GM19452 (cell line): ENCODE results near the gene ATAD1.
A peak's percentile ranks its signal among the peaks of the same experiment; 100 is the strongest.
"Not testable (repeated sequence)": the region's sequence is repeated elsewhere in the genome, so short reads cannot be mapped to it uniquely, and the experiment has no call there.

Source experiments
- ATAC-seq: cut with Tn5 transposase; IDR thresholded peaks from one replicate; pipeline ENCODE4 v1.9.1; 2021; ENCODE audit not compliant: unreplicated experiment

The ATAD1 gene, protein sequence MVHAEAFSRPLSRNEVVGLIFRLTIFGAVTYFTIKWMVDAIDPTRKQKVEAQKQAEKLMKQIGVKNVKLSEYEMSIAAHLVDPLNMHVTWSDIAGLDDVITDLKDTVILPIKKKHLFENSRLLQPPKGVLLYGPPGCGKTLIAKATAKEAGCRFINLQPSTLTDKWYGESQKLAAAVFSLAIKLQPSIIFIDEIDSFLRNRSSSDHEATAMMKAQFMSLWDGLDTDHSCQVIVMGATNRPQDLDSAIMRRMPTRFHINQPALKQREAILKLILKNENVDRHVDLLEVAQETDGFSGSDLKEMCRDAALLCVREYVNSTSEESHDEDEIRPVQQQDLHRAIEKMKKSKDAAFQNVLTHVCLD

DNA sequence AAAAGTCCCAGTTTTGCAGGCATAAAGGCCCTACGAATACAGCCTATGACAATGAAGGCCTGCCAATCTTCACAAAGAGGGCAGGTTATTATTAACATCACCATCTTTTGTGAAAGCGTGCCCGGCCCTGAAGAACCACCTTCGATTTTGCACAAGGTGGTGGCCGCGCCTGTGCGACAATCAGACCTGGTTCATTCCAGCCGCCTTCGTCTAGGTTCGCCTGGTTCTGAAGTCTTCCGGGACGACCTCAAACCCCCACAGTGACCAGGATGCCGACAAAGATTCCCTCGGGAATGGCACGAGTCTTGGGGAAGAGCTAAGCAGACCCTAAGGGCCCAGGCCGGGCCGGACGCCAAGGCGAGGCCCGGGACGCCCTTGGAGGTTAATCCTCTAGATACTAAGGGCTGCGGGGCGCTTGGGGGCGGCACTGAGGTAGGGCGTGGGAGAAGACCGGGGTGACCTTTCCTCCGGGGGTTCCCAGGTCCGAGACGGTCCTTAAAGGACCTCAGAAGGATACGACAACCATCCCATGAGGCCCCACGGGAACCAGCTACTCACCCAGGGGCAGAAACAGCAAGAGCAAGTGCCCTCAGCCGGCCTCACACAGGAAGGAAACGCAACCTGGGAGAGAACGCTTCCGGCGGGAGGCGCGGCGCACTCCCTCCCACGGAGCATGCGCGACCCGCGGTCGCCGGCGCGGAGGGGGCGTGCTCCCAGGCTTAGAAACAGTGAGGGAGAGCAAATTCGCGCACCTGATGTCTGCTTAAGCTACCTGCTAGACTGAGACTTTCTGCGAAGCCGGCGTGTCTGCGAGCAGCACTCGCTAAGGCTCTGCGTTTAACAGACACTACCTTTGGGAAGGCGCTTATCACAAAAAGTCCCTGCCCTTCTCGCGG lies at the start of gene ATAD1:
Gene ATAD1, minus strand, starts transcription at position 618 of the 896 bp plus-strand sequence. CDS start 3,627 bp downstream, outside the sequence.
- peak; percentile 72 for ATAC-seq

DNA sequence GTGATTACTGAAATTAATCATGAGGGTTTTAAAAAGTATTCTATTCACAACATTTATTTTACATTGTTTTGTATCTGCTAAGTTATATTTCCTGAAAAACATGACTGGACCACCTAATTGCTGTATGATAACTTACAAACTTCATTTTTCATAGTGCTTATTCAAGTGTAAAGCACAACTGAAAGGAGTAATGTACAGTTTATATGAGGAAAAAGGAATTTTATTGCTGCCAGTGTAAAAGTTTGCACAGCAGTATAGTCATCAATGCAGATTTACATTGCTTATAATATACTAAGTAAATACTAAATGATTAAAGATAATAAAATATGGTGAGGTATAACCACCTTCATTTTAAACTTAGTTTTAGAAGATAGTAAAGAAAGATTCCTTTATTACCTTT lies 49.4 kb upstream of the ATAD1 start:
- ATAC-seq: no peak

DNA sequence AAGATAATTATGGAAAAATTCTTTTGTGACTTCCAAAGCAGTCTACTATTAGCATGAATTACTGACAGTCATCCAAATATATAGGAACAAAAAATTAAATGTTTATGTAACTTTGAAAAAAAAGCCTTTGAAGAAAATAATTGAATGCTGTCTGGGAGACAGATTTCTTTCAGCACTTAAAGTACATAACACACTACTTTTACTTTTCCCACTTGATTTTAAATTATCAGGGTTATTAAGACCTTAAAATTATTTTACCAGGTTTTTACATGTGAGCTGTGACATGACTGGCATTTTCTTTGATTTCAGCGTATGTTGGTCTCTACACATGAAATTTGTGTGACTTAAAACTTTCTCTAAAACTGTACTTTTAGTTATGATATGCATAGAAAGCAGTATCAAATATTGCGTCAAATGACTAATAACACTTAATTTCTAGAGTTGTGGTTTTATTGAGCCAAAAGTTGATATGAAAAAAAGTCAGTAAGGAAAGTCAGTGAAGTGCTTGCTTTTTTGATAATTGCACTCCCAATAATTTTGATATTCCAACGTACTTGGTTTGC lies 48.5 kb upstream of the ATAD1 start:
- ATAC-seq: no peak

DNA sequence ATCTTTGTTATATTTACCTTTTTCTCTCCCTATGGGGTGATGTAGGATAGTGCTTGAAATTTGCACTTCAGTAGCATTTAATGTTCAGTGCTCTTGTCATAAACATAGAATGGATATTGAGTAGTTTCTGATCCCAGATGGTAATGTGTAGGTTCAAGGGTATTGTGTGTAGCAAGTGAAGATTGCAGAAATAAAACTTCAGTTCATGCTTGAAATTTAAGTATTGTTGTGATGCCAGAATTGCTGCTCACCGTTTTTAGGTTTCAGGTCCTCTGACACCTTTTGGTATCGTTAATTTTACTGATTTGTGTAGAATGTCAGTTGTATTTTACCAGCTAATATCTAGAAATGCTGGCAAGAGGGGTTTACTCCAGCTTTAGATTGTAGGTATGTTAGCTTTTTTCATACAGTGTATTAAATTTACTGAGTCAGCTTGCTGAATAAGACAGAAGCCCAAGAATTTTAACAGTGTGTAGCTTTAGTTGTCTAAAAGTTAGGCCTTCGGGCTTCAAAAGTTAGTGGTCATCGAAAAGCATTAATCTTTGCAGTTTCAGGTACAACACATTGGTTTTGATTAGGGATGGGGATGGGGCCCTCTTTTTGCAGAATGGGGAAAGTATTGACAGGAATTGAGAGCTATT lies 47.3 kb upstream of the ATAD1 start:
- no peak for ATAC-seq

DNA sequence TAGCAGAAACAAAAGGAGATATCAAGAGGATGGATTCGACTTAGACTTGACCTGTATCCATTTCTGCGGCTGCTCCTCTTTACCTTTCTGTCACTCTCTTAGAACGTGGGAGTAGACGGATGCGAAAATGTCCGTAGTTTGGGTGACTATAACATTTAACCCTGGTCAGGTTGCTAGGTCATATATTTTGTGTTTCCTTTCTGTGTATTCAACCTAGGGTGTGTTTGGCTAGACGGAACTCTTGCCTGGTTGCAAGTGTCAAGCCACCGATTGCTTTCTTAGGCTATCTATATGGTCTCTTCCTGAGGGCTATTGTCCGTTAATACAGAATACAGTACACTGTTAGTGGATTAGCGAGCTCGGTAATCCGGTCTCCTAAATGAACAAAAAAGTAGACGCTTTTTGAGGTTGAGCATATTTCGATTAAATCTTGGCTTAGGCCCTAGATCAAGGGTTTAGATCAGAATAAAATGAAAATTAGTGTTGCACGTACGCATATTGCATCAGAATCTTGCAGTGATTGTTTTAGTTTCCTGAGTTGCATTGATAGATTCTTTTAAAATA lies 46.6 kb upstream of the ATAD1 start:
- no peak for ATAC-seq

DNA sequence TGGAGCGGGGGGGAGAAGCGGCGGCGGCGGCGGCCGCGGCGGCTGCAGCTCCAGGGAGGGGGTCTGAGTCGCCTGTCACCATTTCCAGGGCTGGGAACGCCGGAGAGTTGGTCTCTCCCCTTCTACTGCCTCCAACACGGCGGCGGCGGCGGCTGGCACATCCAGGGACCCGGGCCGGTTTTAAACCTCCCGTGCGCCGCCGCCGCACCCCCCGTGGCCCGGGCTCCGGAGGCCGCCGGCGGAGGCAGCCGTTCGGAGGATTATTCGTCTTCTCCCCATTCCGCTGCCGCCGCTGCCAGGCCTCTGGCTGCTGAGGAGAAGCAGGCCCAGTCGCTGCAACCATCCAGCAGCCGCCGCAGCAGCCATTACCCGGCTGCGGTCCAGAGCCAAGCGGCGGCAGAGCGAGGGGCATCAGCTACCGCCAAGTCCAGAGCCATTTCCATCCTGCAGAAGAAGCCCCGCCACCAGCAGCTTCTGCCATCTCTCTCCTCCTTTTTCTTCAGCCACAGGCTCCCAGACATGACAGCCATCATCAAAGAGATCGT lies 46.0 kb upstream of the ATAD1 start:
- not testable (repeated sequence) for ATAC-seq

DNA sequence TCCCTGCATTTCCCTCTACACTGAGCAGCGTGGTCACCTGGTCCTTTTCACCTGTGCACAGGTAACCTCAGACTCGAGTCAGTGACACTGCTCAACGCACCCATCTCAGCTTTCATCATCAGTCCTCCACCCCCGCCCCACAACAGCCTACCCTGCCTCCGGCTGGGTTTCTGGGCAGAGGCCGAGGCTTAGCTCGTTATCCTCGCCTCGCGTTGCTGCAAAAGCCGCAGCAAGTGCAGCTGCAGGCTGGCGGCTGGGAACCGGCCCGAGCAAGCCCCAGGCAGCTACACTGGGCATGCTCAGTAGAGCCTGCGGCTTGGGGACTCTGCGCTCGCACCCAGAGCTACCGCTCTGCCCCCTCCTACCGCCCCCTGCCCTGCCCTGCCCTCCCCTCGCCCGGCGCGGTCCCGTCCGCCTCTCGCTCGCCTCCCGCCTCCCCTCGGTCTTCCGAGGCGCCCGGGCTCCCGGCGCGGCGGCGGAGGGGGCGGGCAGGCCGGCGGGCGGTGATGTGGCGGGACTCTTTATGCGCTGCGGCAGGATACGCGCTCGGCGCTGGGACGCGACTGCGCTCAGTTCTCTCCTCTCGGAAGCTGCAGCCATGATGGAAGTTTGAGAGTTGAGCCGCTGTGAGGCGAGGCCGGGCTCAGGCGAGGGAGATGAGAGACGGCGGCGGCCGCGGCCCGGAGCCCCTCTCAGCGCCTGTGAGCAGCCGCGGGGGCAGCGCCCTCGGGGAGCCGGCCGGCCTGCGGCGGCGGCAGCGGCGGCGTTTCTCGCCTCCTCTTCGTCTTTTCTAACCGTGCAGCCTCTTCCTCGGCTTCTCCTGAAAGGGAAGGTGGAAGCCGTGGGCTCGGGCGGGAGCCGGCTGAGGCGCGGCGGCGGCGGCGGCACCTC lies 45.3 kb upstream of the ATAD1 start, which contains the start of the genes KLLN and PTEN:
Gene KLLN, minus strand, starts transcription at position 481 of the 891 bp plus-strand sequence. CDS start 1,046 bp downstream, outside the sequence.
Gene PTEN, plus strand, starts transcription at position 573 of the 891 bp plus-strand sequence. CDS start 845 bp downstream, outside the sequence.
- peak; percentile 38 for ATAC-seq

DNA sequence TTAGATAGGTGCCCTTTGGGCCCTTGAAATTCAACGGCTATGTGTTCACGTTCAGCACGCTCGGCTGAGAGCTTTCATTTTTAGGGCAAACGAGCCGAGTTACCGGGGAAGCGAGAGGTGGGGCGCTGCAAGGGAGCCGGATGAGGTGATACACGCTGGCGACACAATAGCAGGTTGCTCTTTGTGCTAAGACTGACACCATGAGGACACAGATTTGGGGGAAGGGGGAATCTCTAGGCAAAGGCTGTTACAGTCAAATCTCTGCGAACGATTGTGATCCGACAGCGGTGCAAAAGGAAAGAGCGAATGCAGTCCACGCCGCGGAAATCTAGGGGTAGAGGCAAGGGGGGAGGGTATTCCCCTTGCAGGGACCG lies 44.6 kb upstream of the ATAD1 start:
- peak; percentile 6 for ATAC-seq

DNA sequence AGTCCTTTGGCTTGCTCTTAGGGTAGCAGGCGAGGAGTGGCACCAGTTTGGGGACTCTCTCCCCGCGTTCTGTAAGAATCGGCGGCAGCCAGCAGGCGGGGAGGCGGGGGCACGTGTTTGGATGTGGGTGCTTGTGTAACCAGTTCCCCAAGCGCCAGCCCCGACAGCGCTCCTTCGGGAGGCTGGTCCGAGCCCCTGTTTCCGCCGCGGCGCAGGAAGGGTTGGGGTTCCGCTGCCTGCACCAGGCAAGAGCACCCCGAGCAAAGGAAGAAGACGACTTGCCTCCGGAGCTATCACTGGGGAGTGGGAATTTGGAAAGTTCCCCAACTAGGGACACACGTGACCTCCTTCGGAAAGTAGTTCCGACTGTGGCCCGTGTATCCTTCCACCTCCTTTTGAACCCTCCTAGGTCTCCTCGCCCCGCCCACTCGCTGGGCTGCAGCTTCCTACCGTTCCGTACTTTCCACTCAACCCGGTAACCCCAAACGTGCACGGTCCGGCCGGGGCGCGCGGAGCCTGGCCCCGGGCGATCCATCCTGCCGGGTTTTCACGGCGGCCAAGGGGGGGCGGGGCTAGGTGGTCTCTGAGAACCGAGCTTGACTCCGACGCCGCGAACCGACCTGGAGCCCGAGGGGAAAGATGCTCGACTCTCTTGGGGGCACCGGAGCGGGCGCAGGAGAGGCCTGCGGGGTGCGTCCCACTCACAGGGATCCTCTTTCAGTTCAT lies 44.1 kb upstream of the ATAD1 start:
- peak; percentile 52 for ATAC-seq

DNA sequence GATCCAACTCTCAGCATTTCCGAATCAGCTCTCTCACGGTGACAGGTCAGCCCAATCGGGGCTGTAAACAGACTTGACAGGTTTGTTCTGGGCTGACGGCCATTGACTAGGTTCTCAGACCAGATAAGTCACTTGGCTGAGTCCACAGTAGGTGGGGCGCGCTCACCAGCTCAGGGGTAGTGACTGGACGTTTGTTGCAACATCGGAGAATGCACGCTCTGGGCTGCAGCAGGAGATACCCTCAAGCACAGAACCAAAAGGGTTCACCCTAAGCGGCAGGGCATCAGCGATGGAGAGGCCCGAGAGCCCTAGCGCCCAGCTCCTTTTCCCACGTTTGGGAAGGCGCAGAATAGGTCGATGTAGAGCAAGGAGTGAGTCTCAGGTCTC lies 43.5 kb upstream of the ATAD1 start:
- peak; percentile 13 for ATAC-seq

DNA sequence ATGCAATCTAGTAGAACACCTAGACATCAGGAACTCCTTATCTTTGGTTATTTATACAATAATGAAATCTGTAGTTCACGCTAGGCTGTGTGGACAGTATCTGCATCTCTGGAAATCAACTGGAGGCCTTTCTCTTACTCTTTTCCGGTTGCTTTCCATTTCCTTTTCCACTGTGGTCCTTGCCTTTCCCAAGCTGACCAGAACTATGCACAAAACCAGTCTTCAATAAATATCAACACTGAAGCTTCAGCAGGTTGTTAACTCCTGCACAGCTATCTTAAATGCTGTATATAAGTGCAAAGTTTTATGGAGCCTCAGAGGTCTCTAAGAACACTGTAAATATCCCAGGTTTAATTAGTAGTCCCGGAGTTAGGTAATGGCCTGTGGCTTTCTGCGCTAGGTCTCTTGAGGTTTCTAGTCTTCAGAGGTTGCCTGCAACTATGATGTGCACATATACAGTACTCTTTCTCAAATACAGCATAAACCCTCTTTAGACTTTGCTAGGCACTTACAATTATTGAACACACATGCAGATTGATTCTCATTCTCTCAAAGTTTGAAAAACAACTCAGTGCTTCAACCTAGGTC lies 42.9 kb upstream of the ATAD1 start:
- ATAC-seq: no peak

DNA sequence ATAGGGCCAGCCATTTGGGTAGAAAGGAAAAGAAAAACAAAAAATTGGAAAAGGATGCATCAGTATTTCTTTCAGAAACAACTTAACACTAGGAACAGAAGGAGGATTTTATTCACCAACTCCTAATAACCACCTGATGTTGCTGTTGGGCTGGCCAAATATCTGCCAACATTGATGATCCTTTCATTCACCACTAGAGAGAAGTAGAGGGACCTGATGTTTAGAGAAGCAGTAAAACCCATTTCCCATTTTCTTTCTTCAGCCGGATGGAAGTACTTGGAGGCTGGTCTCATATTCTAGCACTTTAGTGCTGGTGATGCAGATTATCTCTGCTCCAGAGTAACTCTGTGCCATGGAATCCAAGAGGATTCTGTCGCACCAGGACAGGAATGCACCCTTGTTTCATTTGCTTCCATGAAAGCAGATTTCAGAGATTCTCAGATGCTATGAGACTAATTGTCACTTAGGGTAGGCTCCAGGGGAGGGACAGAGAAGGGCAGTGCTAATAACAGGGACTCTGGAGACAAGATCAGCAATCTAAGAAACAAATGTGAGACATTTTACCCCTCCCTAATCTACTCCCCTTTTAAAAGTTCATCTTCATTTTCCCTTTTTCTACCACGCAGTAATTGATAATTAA lies 42.2 kb upstream of the ATAD1 start:
- no peak for ATAC-seq

DNA sequence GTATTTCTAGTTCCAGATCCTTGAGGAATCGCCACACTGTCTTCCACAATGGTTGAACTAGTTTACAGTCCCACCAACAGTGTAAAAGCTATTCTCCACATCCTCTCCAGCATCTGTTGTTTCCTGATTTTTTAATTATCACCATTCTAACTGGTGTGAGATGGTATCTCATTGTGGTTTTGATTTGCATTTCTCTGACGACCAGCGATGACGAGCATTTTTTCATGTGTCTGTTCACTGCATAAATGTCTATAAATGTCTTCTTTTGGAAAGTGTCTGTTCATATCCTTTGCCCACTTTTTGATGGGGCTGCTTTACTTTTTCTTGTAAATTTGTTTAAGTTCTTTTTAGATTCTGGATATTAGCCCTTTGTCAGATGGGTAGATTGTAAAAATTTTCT lies 37.6 kb upstream of the ATAD1 start:
- ATAC-seq: not testable (repeated sequence)

DNA sequence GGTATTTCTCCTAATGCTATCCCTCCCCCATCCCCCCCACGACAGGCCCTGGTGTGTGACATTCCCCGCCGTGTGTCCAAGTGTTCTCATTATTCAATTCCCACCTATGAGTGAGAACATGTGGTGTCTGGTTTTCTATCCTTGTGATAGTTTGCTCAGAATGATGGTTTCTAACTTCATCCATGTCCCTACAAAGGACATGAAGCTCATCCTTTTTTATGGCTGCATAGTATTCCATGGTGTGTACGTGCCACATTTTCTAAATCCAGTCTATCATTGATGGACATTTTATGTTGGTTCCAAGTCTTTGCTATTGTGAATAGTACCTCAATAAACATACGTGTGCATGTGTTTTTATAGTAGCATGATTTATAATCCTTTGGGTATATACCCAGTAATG lies 37.2 kb upstream of the ATAD1 start:
- not testable (repeated sequence) for ATAC-seq

DNA sequence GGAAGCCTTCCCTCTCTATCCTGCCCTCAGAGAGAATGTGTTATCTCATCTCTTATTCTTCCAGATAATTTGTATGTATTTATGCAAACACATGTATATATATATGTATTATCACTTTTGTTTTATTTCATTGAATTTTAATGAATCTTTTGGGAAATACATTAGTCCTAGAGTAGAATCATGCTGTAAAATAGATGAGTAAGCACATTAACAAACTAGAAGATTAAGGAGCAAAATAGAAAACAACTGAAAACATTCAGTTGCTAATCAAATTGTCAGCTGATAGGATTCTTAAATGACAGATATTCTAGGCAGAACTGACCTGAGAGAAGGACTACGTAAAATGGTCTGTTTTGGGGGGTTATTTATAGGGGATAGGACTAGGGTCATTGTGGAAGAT lies 34.1 kb upstream of the ATAD1 start:
- no peak for ATAC-seq

DNA sequence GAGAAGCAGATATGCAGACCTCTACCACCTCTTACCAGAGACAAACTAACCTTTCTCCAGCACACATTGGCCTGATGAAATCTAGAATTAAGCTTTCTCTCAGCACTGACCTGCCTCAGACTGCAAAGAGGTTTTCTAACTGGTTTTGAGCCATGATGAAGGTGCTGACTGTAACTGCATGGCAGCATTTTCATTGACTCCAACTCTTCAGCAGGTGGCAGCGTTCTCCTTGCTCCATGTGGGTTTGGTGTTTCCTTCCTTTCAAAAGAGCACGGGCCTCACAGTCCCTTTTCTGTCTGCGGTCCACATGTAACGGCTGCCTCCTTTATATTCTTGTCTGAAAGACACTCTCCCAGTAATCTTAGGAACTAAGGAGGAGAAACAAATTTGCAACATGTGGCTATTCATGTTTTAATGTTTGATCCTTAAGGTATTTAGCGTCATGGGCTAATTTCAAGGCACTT lies 32.7 kb upstream of the ATAD1 start:
- ATAC-seq: no peak

DNA sequence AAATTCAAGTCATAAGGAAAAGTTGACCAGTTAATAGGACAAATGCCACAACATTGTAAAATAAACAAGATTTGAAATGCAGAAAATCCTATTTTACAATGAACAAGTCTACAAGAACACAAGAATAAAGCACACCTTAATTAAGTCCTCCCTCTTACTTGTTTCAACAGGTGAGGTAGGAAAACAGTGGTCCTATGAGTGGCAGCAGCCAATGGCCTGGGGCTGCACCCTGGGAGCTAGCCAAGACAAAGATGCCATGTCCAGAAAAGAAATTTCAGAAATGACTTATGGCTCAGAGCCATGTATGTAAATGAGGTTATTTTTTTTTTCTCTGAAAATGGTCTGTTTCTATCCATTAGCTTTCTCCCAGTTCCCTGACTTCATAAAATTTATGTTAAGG lies 31.0 kb upstream of the ATAD1 start:
- no peak for ATAC-seq

DNA sequence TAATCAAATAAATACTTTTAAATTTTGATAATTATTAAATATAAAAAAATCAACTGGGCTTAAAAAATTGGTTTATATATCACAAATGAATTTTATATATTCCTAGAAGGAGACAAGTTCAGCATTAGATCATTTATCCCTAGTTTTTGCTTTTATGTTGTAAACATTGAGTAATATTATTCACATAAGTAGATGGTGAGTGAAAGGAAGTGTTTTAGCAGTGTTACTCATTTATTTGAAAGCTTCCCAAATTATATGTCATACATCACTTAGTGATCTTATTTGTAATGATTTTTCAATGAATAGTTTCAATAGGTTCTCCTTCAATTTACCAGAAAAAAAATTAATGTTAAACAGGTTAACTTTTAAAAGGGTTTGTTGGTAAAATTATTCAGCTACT lies 29.5 kb upstream of the ATAD1 start:
- ATAC-seq: no peak
